ACC112 (cell line): ENCODE data around the gene TOE1.

Experiments used
- H2AFZ ChIP-seq: fragments of 200-600 bp; sonication (generic); one replicate; pipeline ENCODE4 v1.6.0; 2017; ENCODE audit warnings: antibody characterized with exemption, low read length; ENCODE audit not compliant: unreplicated experiment
- H3K27ac ChIP-seq: fragments of 200-600 bp; sonication (generic); 2 replicates; pipeline ENCODE4 v1.5.1; 2014; ENCODE audit warnings: low read depth, mild to moderate bottlenecking, antibody characterized with exemption, low read length, moderate library complexity
- H3K27me3 ChIP-seq: fragments of 200-600 bp; sonication (generic); 2 replicates; pipeline ENCODE4 v1.6.1; 2014; ENCODE audit warnings: mild to moderate bottlenecking, antibody characterized with exemption, low read length, moderate library complexity, mixed read lengths; ENCODE audit not compliant: insufficient read depth
- H3K36me3 ChIP-seq: fragments of 200-600 bp; sonication (generic); 2 replicates; pipeline ENCODE4 v1.6.1; 2016; ENCODE audit warnings: mild to moderate bottlenecking, antibody characterized with exemption, low read length, moderate library complexity, mixed read lengths; ENCODE audit not compliant: insufficient read depth
- H3K4me1 ChIP-seq: fragments of 200-600 bp; sonication (generic); one replicate; pipeline ENCODE4 v1.6.1; 2016; ENCODE audit warnings: low read length, mixed read lengths; ENCODE audit not compliant: insufficient read depth, unreplicated experiment, control insufficient read depth
- H3K4me3 ChIP-seq: fragments of 200-600 bp; sonication (generic); 2 replicates; pipeline ENCODE4 v1.5.1; 2014; ENCODE audit warnings: mild to moderate bottlenecking, low read depth, low read length
- H3K79me2 ChIP-seq: fragments of 200-600 bp; sonication (generic); one replicate; pipeline ENCODE4 v1.6.0; 2016; ENCODE audit warnings: low read length; ENCODE audit not compliant: control insufficient read depth, unreplicated experiment, insufficient read depth

Gene TOE1

GRCh38 chr1:45340816-45341466 is 971 bp downstream of the TOE1 start:
- Histone ChIP-seq H3K27ac (peak overlapping the region; percentile 84), H3K4me1 (peaks cover 15% of the 10 kb centered on the region), H2AFZ (no peak overlapping the region), H3K27me3 (no peaks in the 10 kb centered on the region), H3K4me3 (peak overlapping the region; percentile 91), H3K79me2 (peaks cover 31% of the 10 kb centered on the region), H3K36me3 (peaks cover 35% of the 10 kb centered on the region)

DNA sequence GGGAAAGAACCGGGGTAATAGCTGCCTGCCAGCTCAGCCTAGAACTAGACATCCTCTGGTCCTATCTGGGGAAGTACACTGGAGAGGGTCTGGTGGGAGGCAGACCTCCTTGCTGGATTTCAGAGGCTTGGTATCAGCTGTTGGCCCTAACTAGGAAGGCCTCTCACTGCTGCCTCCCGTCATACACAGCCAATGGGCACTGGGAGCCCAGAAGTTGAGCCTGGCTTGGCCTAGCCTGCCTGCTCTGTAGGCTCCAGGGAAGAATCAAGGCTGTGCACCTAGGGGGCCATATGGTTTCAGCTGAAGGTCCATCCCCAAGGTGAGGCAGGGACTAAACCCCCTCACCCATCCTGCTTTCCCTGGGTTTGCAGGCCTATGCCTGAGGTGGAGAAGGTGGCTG is 4.5 kb downstream of the TOE1 start:
- Histone ChIP-seq H2AFZ (no peak overlapping the region), H3K36me3 (peaks cover 29% of the 10 kb centered on the region), H3K4me1 (peaks cover 25% of the 10 kb centered on the region)

GRCh38 chr1:45345014-45345413 is 5.0 kb downstream of the TOE1 start:
- peaks cover 29% of the 10 kb centered on the region for H3K36me3 ChIP-seq
- H3K27ac ChIP-seq, result no peak overlapping the region
- peaks cover 25% of the 10 kb centered on the region for H3K4me1 ChIP-seq
- peaks cover 21% of the 10 kb centered on the region for H3K79me2 ChIP-seq
- H2AFZ ChIP-seq, result no peak overlapping the region
- no peak overlapping the region for H3K4me3 ChIP-seq
- no peaks in the 10 kb centered on the region for H3K27me3 ChIP-seq

More for the DNA sequence above, 4.5 kb downstream of the TOE1 start:
- Histone ChIP-seq H3K79me2 (peaks cover 21% of the 10 kb centered on the region), H3K27me3 (no peaks in the 10 kb centered on the region), H3K4me3 (no peak overlapping the region), H3K27ac (no peak overlapping the region)

DNA sequence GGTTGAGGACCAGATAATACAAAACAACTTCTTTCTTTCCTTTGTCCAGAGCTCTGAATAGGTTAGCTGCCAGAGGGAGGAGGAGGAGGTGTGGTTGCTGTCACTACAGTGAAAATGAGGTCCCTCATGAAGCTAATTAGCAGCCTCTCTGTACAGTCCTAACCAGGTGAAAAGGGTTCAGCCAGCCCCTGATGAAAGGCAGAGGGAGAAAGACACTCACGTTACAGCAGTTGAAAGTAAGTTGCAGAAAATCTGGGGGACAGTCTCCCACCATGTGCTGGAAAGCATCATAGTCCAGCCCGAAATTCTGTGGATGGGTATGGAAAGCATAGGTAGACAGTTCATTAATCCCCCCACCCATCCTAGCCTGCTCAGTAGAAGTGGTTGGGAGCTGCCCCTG is 6.5 kb downstream of the TOE1 start:
- H2AFZ ChIP-seq, result no peak overlapping the region
- H3K4me1 ChIP-seq, result peaks cover 18% of the 10 kb centered on the region
- H3K27me3 ChIP-seq, result no peaks in the 10 kb centered on the region
- H3K27ac ChIP-seq, result no peak overlapping the region
- H3K4me3 ChIP-seq, result no peak overlapping the region
- peaks cover 9% of the 10 kb centered on the region for H3K79me2 ChIP-seq
- H3K36me3 ChIP-seq, result peaks cover 29% of the 10 kb centered on the region

GRCh38 chr1:45348020-45348419 is 8.1 kb downstream of the TOE1 start:
- Histone ChIP-seq H3K4me1 (peaks cover 15% of the 10 kb centered on the region), H3K27me3 (no peaks in the 10 kb centered on the region), H3K4me3 (no peak overlapping the region), H2AFZ (no peak overlapping the region), H3K27ac (no peak overlapping the region), H3K36me3 (peaks cover 14% of the 10 kb centered on the region), H3K79me2 (no peaks in the 10 kb centered on the region)

- Histone ChIP-seq H3K79me2 (no peaks in the 10 kb centered on the region), H2AFZ (no peak overlapping the region), H3K27me3 (no peaks in the 10 kb centered on the region), H3K4me1 (peaks cover 15% of the 10 kb centered on the region), H3K27ac (no peak overlapping the region), H3K4me3 (no peak overlapping the region), H3K36me3 (peaks cover 9% of the 10 kb centered on the region)
These were observed 8.6 kb downstream of the TOE1 start for GRCh38 chr1:45348609-45348965.

GRCh38 chr1:45348966-45349677 is 9.2 kb downstream of the TOE1 start:
- H3K79me2 ChIP-seq, result no peaks in the 10 kb centered on the region
- H3K27ac ChIP-seq, result no peak overlapping the region
- H3K27me3 ChIP-seq, result no peaks in the 10 kb centered on the region
- H2AFZ ChIP-seq, result no peak overlapping the region
- H3K4me3 ChIP-seq, result no peak overlapping the region
- peaks cover 3% of the 10 kb centered on the region for H3K36me3 ChIP-seq
- H3K4me1 ChIP-seq, result peaks cover 15% of the 10 kb centered on the region

GRCh38 chr1:45351508-45351907 is 11.5 kb downstream of the TOE1 start:
- H3K79me2 ChIP-seq, result no peaks in the 10 kb centered on the region
- H2AFZ ChIP-seq, result no peak overlapping the region
- H3K4me1 ChIP-seq, result peaks cover 15% of the 10 kb centered on the region

GRCh38 chr1:45353685-45354084 is 13.7 kb downstream of the TOE1 start:
- Histone ChIP-seq H3K27me3 (no peaks in the 10 kb centered on the region), H3K79me2 (no peaks in the 10 kb centered on the region), H3K4me3 (no peak overlapping the region), H3K4me1 (peaks cover 5% of the 10 kb centered on the region), H2AFZ (no peak overlapping the region), H3K36me3 (no peaks in the 10 kb centered on the region), H3K27ac (no peak overlapping the region)

More at GRCh38 chr1:45351508-45351907, 11.5 kb downstream of the TOE1 start:
- H3K27me3 ChIP-seq, result no peaks in the 10 kb centered on the region
- no peak overlapping the region for H3K27ac ChIP-seq
- no peak overlapping the region for H3K4me3 ChIP-seq
- no peaks in the 10 kb centered on the region for H3K36me3 ChIP-seq

GRCh38 chr1:45354838-45355237 is 14.9 kb downstream of the TOE1 start:
- H3K4me3 ChIP-seq, result no peak overlapping the region
- H3K27ac ChIP-seq, result no peak overlapping the region
- no peaks in the 10 kb centered on the region for H3K4me1 ChIP-seq
- no peaks in the 10 kb centered on the region for H3K79me2 ChIP-seq
- H3K27me3 ChIP-seq, result no peaks in the 10 kb centered on the region
- H2AFZ ChIP-seq, result no peak overlapping the region
- no peaks in the 10 kb centered on the region for H3K36me3 ChIP-seq

DNA sequence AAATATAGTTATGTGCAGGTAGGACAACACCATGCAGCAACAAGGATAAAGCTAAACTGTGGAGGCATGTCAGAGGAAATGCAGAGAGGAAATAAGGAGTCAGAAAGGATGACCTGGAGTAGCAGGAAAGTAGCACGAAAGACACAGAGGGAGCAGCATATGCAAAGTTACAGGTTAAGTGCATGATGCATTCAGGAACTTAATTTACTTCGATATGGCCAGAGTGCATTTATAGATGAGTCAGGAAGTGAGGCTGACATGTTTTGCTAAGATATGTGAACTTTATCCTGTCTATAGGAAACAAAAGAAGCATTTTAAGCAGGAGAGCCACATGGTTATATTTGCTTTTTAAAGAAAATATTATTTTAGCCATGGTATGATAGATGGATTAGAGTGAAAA is 15.7 kb downstream of the TOE1 start:
- no peak overlapping the region for H2AFZ ChIP-seq
- H3K79me2 ChIP-seq, result no peaks in the 10 kb centered on the region
- H3K36me3 ChIP-seq, result no peaks in the 10 kb centered on the region
- H3K27me3 ChIP-seq, result no peaks in the 10 kb centered on the region
- H3K4me3 ChIP-seq, result no peak overlapping the region
- no peak overlapping the region for H3K27ac ChIP-seq
- H3K4me1 ChIP-seq, result peaks cover 8% of the 10 kb centered on the region
